IMR-90 (cell line): ENCODE results near the gene KRTAP9-6.

Source experiments
- CEBPB ChIP-seq: IDR thresholded peaks from 2 replicates; pipeline ENCODE4 v1.6.1; 2012; ENCODE audit warnings: low read depth, low read length, improper control_type of control experiment
- FOS ChIP-seq: fragments of 150-350 bp; IDR thresholded peaks from 2 replicates; pipeline ENCODE4 v1.6.1; 2016; ENCODE audit warnings: low read depth, low read length
- MAFK ChIP-seq: IDR thresholded peaks from 2 replicates; pipeline ENCODE4 v1.6.1; 2012; ENCODE audit warnings: low read depth, low read length, improper control_type of control experiment
- MXI1 ChIP-seq: IDR thresholded peaks from 2 replicates; pipeline ENCODE4 v1.6.1; 2012; ENCODE audit warnings: low read depth, mild to moderate bottlenecking, low read length, moderate library complexity, borderline replicate concordance
- NFE2L2 ChIP-seq: fragments of 150-350 bp; IDR thresholded peaks from 2 replicates; pipeline ENCODE4 v1.6.1; 2016; ENCODE audit warnings: low read depth, mild to moderate bottlenecking, low read length
- POLR2A ChIP-seq: IDR thresholded peaks from 2 replicates; pipeline ENCODE4 v1.6.1; 2012; ENCODE audit warnings: mild to moderate bottlenecking, low read depth, low read length
- RAD21 ChIP-seq: IDR thresholded peaks from 2 replicates; pipeline ENCODE4 v1.6.1; 2012; ENCODE audit warnings: low read length, improper control_type of control experiment
- RCOR1 ChIP-seq: IDR thresholded peaks from 2 replicates; pipeline ENCODE4 v1.6.1; 2012; ENCODE audit warnings: mild to moderate bottlenecking, low read length, improper control_type of control experiment; ENCODE audit not compliant: insufficient replicate concordance
- RFX5 ChIP-seq: IDR thresholded peaks from 2 replicates; pipeline ENCODE4 v1.8.0; 2012; ENCODE audit warnings: low read depth, mild to moderate bottlenecking, low read length, moderate library complexity
- SMC3 ChIP-seq: fragments of 150-350 bp; IDR thresholded peaks from 2 replicates; pipeline ENCODE4 v1.6.1; 2016; ENCODE audit warnings: low read depth, mild to moderate bottlenecking, antibody characterized with exemption, low read length, moderate library complexity
- TF ChIP-seq, protein P1 (sequence below): conservative IDR thresholded peaks from 2 replicates; pipeline ENCODE4 v1.5.1; 2012; ENCODE audit warnings: mild to moderate bottlenecking, low read depth, low read length, improper control_type of control experiment
- TF ChIP-seq, protein P2 (sequence below): fragments of 150-350 bp; IDR thresholded peaks from 2 replicates; pipeline ENCODE4 v1.6.1; 2017; ENCODE audit warnings: mild to moderate bottlenecking, antibody characterized with exemption, low read length, low read depth
- TF ChIP-seq, protein P3 (sequence below): fragments of 150-350 bp; IDR thresholded peaks from 2 replicates; pipeline ENCODE4 v1.6.1; 2016; ENCODE audit warnings: low read depth, mild to moderate bottlenecking, low read length, moderate library complexity, borderline replicate concordance

DNA sequence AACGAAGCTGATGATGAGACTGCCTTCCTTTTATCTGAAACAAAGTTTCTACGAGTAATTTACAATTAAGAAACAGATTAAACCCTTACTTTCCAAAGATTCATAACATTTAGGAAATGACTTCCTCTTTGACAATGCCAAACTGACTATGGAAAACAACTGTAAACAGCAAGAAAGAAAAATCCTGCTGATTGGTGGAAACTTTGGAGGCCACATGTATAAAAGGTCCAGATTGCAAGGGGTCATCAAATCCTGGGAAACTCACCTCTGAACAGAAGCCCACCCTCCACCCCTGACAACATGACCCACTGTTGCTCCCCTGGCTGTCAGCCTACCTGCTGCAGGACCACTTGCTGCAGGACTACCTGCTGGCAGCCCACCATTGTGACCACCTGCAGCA is at the start of gene KRTAP9-6:
- TF ChIP-seq, protein P1, sequence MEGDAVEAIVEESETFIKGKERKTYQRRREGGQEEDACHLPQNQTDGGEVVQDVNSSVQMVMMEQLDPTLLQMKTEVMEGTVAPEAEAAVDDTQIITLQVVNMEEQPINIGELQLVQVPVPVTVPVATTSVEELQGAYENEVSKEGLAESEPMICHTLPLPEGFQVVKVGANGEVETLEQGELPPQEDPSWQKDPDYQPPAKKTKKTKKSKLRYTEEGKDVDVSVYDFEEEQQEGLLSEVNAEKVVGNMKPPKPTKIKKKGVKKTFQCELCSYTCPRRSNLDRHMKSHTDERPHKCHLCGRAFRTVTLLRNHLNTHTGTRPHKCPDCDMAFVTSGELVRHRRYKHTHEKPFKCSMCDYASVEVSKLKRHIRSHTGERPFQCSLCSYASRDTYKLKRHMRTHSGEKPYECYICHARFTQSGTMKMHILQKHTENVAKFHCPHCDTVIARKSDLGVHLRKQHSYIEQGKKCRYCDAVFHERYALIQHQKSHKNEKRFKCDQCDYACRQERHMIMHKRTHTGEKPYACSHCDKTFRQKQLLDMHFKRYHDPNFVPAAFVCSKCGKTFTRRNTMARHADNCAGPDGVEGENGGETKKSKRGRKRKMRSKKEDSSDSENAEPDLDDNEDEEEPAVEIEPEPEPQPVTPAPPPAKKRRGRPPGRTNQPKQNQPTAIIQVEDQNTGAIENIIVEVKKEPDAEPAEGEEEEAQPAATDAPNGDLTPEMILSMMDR: no peak
- no peak for TF ChIP-seq SMC3
- TF ChIP-seq POLR2A: no peak
- TF ChIP-seq, protein P2, sequence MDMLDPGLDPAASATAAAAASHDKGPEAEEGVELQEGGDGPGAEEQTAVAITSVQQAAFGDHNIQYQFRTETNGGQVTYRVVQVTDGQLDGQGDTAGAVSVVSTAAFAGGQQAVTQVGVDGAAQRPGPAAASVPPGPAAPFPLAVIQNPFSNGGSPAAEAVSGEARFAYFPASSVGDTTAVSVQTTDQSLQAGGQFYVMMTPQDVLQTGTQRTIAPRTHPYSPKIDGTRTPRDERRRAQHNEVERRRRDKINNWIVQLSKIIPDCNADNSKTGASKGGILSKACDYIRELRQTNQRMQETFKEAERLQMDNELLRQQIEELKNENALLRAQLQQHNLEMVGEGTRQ: no peak
- TF ChIP-seq MAFK: no peak
- TF ChIP-seq RAD21: no peak
- TF ChIP-seq MXI1: no peak
- TF ChIP-seq, protein P3, sequence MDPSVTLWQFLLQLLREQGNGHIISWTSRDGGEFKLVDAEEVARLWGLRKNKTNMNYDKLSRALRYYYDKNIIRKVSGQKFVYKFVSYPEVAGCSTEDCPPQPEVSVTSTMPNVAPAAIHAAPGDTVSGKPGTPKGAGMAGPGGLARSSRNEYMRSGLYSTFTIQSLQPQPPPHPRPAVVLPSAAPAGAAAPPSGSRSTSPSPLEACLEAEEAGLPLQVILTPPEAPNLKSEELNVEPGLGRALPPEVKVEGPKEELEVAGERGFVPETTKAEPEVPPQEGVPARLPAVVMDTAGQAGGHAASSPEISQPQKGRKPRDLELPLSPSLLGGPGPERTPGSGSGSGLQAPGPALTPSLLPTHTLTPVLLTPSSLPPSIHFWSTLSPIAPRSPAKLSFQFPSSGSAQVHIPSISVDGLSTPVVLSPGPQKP: no peak
- TF ChIP-seq CEBPB: no peak
- no peak for TF ChIP-seq FOS
- TF ChIP-seq RCOR1: no peak
- no peak for TF ChIP-seq RFX5
- TF ChIP-seq NFE2L2: no peak
